ENCODE measurements around the gene SLC17A2.

DNA sequence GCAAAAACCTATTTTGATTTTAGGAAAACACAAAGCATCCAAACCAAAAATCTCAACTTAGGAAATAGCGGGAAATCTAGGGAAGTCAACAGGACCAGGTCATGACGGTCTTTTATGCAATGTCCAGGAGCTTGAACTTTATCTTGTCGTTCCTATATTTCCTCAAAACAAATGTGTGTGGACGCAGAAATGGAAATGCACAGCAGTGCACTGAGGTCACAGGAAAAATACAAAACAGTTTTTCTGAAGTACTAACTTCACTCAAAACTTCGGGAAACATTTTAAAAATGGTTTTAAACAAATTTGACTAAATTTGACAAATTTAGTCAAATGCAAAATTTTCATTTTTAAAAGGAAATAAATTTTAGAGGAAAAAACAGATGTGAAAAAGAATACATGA lies 5.5 kb upstream of the SLC17A2 start:
- no peak for TF ChIP-seq CREB1 (IDR thresholded peaks at IDR 0.05; ENCODE audit: low read depth)
- TF ChIP-seq YY1 (IDR thresholded peaks at IDR 0.05; ENCODE audit: low read depth) = no peak
- TF ChIP-seq, protein P1, sequence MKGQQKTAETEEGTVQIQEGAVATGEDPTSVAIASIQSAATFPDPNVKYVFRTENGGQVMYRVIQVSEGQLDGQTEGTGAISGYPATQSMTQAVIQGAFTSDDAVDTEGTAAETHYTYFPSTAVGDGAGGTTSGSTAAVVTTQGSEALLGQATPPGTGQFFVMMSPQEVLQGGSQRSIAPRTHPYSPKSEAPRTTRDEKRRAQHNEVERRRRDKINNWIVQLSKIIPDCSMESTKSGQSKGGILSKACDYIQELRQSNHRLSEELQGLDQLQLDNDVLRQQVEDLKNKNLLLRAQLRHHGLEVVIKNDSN (IDR thresholded peaks at IDR 0.05) = no peak
- no peak for TF ChIP-seq EP300 (IDR thresholded peaks at IDR 0.05; ENCODE audit: borderline replicate concordance)
- TF ChIP-seq, protein P2, sequence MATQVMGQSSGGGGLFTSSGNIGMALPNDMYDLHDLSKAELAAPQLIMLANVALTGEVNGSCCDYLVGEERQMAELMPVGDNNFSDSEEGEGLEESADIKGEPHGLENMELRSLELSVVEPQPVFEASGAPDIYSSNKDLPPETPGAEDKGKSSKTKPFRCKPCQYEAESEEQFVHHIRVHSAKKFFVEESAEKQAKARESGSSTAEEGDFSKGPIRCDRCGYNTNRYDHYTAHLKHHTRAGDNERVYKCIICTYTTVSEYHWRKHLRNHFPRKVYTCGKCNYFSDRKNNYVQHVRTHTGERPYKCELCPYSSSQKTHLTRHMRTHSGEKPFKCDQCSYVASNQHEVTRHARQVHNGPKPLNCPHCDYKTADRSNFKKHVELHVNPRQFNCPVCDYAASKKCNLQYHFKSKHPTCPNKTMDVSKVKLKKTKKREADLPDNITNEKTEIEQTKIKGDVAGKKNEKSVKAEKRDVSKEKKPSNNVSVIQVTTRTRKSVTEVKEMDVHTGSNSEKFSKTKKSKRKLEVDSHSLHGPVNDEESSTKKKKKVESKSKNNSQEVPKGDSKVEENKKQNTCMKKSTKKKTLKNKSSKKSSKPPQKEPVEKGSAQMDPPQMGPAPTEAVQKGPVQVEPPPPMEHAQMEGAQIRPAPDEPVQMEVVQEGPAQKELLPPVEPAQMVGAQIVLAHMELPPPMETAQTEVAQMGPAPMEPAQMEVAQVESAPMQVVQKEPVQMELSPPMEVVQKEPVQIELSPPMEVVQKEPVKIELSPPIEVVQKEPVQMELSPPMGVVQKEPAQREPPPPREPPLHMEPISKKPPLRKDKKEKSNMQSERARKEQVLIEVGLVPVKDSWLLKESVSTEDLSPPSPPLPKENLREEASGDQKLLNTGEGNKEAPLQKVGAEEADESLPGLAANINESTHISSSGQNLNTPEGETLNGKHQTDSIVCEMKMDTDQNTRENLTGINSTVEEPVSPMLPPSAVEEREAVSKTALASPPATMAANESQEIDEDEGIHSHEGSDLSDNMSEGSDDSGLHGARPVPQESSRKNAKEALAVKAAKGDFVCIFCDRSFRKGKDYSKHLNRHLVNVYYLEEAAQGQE (IDR thresholded peaks at IDR 0.05; ENCODE audit: low read depth) = no peak
- no peak for TF ChIP-seq EGR1 (IDR thresholded peaks at IDR 0.05)
- no peak for TF ChIP-seq TAF1 (IDR thresholded peaks at IDR 0.05; ENCODE audit: low read depth)
- no peak for TF ChIP-seq FOXM1 (IDR thresholded peaks at IDR 0.05; ENCODE audit: borderline replicate concordance, low read depth)
- no peak for TF ChIP-seq RAD21 (IDR thresholded peaks at IDR 0.05; ENCODE audit: low read depth)
- no peak for TF ChIP-seq NFIC (IDR thresholded peaks at IDR 0.05)
- no peak for TF ChIP-seq MAX (IDR thresholded peaks at IDR 0.05)
